HG03442 (cell line): ENCODE results near the gene ZP1.

ENCODE experiments used
- ATAC-seq: cut with Tn5 transposase; IDR thresholded peaks from one replicate; pipeline ENCODE4 v1.9.1; 2021; ENCODE audit warnings: mild to moderate bottlenecking, moderate library complexity; ENCODE audit not compliant: unreplicated experiment

The ZP1 gene

DNA sequence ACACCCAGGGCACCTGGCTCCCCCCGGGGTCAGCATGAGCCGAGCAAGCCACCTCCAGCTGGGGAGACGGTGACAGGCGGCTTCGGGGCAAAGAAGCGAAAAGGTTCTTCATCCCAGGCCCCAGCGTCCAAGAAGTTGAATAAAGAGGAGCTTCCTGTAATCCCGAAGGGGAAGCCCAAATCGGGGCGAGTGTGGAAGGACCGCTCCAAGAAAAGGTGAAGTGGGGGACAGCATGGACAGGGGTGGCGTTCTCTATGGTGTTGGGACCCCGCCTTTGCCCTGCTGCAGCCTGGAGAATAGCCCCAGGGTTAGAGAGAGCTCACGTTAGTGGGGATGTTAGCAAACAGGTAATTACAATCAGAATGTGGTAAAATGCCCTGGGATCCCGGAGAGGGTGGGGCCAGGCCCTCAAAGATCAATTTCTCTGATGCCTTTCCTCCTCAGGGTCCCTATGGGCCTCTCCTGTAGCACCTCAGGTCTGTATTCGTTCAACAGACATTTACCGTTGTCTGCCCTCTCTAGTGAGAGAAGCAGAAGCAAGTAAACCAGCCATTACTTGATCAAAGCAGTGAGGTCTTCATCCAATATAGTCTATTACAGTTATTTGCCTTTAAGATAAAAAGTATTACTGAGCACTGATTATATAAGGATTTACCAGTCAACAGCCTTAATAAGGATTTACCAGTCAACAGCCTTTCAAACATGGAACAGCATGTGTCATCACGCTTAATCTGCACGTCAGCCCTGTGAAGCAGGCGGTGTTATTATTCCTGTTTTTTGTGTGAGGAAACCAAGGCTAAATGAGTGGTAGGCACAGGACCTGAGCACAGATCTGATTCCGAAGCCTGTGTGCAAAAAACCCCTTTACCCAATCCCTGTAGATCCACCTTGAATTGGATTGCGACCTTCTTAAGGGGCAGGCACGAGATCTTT, 24.4 kb upstream of the ZP1 start:
- no peak for ATAC-seq

DNA sequence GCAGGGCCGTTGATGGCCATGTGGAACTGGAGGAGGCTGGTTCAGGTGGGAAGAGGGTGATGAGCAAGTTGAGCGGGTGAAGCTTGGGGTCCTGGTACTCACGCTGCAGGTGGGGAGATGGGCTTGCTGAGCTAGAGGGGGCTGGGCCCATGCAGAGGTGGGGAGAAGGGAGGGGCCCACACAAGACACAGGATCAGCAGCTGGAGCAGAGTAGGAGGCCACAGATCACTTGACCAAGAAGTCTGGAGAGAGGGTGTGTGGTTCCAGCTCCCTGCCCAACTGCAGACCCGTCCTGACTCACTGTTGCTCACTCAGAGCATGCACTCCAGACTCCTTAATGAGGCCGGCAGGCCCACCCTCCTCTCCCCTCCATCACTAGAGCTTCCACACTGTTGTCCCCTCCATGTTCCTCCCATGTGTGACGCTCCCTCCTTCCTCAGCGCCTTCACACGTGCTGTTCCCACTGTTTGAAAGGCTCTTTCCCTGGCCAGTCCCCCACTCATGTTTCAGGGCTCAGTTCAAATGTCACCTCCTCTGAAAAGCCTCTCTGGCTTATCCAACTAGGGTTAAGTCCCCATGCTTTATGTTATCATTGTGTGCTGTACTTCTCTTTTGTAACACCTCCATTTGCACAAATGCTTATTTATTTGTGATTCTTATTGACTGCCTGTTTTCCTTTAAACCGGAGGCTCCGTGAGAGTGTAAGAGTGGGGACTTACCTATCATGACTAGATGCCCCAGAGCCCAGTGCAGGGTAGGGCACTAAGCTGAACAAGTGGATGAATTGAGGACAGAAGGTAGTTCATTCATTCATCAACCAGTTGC, 23.1 kb upstream of the ZP1 start:
- ATAC-seq: no peak

DNA sequence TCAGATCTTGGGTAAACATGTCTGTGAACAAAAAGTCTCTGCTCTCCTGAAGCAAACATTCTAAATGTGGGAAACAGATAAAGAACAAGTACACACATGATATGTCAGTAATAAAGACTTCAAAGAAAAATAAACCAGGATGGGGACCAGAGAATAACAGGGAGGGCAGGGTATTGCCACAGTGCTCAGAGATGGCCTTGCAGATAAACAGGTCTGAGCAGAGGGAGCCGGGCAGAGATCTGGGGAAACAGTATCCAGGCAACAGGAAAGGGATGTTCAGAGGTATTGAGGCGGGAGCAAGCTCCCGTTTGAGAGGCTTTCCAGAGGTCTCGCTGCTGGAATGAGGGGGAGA, 22.5 kb upstream of the ZP1 start:
- no peak for ATAC-seq

DNA sequence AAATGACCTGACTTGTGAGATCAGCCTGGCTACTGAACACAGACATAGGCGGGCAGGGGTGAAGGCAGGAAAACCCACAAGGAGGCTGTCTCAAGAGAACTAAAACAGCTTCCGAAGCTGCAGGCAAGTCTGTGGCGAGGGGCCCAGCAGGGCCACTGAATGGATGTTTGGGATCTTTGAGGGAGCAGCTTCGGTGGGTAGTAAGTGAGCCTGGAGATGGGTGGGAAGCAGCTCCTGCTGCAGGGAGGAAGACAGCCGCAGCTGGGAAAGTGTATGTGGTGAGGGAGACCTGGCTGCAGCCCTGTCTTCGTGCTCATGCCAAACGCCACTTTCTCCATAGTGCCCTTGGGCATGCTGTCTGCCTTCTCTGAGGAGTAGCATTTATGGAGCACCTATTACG, 22.0 kb upstream of the ZP1 start:
- ATAC-seq: no peak

DNA sequence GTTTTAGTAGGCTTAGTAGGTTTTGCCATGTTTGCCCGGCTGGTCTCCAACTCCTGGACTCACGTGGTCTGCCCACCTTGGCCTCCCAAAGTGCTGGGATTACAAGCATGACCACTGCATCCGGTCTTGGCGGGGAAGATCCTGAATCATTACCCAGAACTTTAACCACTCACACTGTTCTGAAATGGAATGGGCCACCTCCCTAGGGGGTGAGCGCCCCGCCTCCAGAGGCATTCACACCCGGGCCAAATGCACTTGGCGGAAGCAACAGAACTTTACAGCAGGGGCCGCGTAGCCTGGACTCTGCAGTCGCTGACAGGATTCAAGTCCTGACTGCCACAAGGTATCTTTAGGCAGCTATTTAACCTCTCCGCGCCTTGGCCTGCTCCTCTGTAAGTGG, 20.1 kb upstream of the ZP1 start:
- no peak for ATAC-seq

DNA sequence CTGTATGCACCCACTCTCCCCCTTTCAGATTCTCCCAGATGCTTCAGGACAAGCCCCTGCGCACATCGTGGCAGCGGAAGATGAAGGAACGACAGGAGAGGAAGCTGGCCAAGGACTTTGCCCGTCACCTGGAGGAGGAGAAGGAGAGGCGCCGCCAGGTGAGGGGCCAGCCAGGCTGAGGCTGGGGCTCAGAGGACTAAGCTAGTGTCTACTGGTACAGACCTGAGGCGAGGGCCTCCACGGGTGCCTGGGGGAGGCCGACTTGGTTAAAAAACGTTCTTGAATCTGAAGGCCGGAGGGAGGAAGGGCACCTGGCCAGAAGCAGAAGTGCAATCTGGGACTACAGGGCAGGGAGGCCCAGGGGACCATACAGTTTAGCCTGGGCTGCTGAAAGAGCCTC, 19.4 kb upstream of the ZP1 start:
- no peak for ATAC-seq

DNA sequence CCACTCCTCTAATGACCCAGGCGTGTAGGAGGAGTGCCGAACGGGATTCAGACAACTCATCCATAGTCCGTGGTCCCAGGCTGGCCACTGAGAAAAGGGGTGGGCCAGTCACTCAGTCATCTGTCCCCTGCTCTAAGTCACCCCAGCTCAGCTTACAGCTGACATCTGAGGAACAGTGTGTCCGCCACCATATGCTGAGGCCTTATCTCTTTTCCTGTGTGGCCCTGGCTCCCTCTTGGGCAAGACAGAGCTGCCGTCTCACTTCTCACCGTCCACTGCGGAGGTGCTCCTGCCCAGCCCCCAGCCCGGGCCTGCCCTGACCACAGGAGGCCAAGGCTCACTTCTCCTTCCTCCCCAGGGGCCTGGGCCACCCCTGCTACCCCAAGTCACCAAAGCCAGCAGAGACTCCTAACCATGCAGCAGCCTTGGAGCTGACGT, 18.6 kb upstream of the ZP1 start:
- no peak for ATAC-seq

DNA sequence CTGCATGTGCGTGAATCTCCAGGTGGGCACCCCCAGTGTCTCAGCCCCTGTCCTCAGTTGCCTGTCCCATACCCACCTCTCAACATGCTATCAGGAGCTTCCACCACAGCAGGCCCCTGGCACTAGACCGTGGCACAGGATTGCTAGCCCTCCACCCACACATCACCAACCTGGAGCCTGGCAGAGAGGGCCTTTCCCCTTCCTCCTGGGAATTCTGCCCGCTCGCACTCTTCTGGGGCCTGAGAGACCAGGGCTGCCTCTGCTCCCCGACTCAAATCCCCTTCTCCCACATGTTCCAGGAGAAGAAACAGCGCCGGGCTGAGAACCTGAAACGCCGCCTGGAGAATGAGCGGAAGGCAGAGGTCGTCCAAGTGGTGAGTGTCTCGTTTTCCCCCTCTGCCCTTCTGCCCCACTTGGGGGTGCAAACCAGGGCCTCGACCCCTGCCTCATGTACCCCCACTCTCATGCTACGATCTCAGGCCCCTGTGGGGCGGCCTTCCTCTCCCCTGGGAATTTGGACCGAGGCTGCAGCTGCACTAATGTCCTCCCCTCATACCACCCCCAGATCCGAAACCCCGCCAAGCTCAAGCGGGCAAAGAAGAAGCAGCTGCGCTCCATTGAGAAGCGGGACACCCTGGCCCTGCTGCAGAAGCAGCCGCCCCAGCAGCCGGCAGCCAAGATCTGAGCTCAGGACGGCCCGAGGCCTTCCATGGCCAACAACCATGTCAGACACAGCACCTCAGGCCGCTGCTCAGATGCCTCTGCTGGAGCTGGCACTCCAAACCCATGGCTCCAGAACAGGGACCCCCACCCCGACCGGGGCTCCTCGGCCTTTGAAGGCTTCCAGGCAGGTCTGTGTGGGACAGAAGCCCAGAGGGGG, 17.5 kb upstream of the ZP1 start:
- no peak for ATAC-seq

DNA sequence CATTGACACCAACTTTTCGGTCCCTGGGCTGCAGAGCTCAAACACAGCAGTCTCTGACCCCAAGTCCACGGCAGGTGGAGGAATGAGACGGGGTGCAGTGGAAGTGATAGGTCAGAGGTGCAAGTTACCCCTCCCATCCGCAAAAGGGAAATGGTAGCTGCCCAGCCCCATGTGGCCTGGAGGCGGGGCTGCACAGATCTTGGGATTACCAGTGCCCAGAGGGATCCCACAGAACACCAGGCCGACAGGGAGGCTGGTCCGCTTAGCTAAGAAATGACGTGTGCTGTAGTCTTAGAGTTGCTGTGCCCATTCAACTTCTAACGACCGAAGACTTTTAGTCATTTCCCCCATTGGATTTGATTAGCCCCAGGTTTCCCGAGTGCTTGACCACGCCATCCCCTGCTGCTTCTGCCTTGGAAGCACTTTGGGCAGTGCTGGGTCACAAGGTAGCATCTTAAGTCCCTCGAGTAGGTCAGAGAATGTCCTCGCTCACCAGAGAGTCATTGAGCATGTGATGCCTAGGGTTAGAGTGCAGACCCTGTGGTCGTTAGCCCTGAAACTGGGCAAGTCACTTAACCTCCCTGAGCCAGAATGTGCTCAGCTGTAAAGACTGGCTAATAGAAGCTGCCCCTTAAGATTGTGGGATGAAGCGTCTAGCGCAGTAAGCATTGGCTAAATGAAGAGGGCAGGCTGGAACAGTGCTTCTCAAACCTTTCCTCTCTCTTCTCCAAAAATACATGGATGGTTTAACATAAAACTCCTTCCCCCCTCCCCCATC, 15.8 kb upstream of the ZP1 start:
- ATAC-seq: no peak

DNA sequence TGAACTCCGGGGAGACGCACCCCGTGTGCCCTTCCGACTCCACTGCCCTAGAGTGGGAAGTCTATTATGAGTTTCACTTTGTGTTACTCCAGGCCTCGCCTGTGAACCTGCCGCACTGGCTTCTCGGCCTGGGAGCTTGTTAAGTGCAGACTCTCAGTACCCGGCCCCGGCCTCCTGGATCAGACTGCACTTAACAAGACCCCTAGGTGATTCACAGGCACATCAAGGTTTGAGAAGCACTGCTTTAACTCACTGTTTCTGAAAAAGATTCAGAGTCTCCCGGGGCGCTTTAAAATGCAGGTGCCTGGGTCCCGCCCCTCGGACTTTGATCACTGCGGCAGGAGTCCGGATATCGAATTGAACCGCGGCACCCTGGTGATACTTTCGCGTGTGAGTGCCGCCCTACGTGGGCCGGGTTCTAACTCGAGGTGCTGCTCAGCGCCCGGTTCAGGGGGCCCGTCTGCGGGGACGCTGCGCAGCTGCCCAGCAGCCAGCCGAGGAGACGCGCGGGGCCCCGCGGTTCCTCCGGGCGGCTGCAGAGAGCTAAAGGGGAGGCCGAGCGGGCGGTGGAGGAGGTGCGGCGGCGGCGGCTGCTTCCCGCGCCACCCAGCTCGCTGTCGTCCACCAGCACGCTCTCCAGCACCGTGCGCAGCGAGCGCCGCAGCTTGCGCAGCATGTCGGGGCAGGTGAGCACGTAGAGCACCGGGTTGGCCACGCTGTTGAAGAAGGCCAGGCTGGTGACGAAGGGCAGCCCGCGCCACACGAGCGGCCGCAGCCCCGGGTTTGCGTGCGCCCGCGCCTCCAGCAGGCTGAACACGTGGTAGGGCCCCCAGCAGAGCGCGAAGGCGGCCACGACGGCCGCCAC, 15.0 kb upstream of the ZP1 start:
- ATAC-seq: no peak

DNA sequence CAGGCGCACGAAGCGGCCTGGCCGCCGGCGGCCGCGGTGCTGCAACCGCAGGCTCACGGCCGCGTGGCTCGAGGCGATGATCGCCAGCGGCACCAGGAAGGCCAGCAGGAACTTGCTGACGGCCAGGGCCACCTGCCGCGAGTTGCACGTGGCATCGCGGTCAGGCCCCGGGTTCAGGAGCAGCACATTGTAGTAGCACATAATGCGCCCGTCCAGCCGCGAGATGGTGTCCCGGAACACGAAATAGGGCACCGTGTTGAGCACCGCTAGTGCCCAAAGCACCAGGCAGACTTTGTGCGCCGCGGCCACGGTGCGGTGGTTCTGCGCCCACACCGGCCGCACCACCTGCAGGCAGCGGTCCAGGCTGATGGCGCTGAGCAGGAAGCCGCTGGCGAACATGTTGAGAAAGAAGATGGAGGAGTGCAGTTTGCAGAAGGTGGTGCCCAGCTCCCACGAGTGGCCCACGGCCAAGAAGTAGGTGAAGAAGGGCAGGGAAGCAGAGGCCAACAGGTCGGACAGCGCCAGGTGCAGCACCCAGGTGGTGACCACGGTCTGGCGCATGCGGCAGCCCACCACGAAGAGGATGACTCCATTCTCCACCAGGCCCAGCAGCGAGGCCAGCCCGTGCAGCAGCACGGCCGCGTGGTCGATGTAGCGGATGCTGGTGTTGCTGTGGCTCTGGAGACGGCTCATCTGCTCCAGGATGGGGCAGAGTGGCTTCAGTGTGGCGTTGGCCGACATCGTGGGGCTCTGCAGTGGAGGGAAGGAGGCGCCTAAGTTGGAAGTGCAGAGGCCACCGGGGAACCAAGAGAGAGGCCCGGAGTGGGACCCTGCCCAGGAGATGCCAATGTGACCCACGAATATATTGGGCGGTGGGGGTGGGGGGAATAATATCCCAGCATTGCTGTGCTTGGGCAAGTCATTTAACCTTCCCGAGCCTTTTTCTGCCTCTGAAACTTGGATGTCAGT, 14.1 kb upstream of the ZP1 start:
- ATAC-seq: no peak

DNA sequence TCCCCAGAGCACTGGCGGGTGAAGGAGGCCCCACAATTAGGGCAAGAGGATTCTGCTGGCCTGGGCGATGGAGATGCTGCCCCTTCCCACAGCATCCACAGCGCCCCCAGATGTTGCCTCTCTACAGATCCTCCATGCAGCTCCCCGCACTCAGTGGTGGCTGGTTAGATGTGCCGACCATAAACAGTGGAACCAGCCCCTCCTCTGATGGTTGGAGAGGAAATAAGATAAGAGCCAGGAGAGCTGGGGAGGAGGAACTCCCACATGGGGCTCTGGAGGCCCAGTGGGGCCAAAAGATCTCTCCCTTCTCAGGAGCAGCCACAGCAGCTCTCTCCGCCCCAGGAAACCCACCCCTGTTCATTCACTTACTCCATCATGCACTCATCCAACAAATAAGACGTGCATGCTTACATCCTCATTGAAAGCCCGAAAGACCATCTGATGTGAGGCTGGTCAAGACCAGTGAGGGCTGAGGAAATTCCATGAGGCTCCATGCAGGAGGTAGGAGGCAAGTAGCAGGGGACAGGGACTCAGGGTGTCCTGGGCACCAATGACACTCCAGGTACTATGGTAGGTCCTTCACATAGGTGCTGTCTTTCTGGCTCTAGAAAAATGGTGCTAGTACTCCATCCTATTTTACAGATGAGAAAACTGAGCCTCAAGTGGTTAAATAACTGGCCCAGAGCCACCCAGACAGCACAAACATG, 13.0 kb upstream of the ZP1 start:
- no peak for ATAC-seq

DNA sequence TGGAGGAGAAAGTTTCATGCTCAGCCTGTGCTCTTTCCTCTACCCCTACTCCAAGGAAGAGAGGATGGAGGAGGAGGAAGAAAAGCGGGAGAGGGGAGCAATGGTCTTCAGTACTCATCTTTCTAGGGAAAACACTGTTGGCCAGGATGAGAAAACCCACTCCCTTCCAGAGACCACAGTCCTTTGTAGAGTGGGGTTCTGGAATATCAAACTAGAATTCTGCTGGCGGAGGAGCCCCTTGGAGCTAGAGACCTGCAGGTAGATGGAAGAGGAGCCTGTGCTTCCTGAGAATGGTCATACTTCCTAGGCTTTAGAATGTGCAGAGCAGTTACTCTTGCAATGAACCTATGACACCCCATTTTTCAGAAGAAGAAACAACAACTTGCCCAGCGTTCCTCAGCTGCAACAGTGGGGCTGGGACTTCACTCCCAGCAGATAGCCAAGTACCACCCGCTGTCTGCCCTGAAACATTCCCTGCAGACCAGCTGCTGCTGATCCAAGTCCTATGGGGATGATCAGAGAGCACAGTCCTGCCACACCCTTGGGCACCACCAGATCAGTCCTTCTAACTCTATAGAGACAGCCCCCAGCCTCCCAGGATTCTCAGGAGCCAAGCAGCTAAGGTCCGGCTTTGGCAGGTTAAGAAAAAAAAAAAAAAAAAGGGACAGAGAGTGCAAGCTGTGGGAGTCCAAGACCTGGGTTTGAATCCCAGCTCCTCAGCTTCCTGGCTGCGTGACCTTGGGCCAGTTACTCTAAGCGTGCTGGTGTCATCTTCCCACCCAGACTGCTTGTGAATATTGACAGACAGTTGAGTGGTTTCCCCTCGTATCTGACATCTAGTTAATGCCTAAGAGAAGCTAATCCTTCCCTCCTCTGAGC, 12.3 kb upstream of the ZP1 start:
- no peak for ATAC-seq

DNA sequence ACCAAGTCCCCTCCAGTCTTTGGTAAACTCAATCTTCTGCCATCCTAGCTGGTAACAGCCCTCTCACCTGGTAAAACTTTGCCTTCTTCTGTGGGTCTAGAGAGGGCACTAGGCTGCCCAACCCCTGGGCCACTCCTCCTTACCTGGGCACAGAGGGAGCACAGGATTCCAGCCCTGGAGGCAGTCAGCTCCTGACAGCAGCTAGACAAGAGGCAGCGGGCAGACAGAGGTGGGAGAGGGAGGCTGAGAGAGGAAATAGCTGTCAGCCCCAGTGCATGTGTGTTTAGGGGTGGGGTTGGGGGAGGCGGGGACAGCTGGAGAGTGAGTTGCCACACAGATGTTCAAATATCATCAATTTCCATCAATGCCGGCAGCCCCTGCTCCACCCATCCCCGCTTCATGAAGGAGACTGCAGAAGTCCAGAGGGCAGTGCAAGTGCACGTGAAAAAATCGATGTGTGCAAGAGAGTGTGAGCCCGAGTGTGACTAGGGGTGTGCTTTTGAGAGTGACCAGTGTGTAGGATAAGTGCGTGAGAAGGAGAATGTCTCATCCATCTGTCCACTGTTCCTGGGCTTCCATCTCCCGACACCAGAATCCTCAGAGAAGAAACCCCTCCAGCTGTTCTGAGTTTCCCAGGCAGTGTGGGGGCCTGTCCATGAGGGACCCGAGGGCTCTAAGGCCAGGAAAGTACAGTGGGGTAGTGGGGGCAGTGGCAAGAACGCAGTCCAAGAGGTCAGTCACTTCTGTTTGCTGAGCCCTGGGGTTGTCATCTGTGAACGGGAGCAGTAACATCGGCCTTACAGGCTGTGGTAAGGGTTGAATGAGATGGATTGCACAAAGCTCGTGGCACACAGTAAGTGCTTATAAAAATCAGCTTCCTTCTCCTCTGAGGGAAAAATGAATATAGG, 11.4 kb upstream of the ZP1 start, which contains the start of gene PTGDR2:
TSS of gene PTGDR2 (minus strand) at position 225 of the 908 bp plus-strand sequence. CDS start 2,228 bp downstream, outside the sequence.
- no peak for ATAC-seq
